ENCODE data around the gene DHRSX.
"Not testable (repeated sequence)": the region's sequence is repeated elsewhere in the genome, so short reads cannot be mapped to it uniquely, and the experiment has no call there.

The DHRSX gene

GRCh38 chrX:2474280-2474962, 26.4 kb downstream of the DHRSX start:
- no peak for DNase-seq (ENCODE audit: low read depth)

- DNase-seq (ENCODE audit: low read depth) = not testable (repeated sequence)
These were observed 27.7 kb downstream of the DHRSX start for GRCh38 chrX:2473064-2473463.

- no peak for DNase-seq (ENCODE audit: low read depth)
These were observed 29.1 kb downstream of the DHRSX start for GRCh38 chrX:2471641-2472040.

- not testable (repeated sequence) for DNase-seq (ENCODE audit: low read depth)
These were observed 29.6 kb downstream of the DHRSX start for GRCh38 chrX:2471126-2471525.

- DNase-seq (ENCODE audit: low read depth) = not testable (repeated sequence)
These were observed 30.9 kb downstream of the DHRSX start for GRCh38 chrX:2469852-2470251.

GRCh38 chrX:2469196-2469685, 31.5 kb downstream of the DHRSX start:
- no peak for DNase-seq (ENCODE audit: low read depth)

- DNase-seq (ENCODE audit: low read depth) = no peak
These were observed 32.2 kb downstream of the DHRSX start for GRCh38 chrX:2468261-2469195.

GRCh38 chrX:2466876-2467656, 33.7 kb downstream of the DHRSX start:
- DNase-seq (ENCODE audit: low read depth) = no peak

GRCh38 chrX:2464677-2465166, 36.1 kb downstream of the DHRSX start:
- DNase-seq (ENCODE audit: low read depth) = no peak

GRCh38 chrX:2463973-2464676, 36.7 kb downstream of the DHRSX start:
- DNase-seq (ENCODE audit: low read depth) = peak; percentile 31

GRCh38 chrX:2463481-2463880, 37.3 kb downstream of the DHRSX start:
- peak; percentile 19 for DNase-seq (ENCODE audit: low read depth)

GRCh38 chrX:2462780-2463179, 38.0 kb downstream of the DHRSX start:
- no peak for DNase-seq (ENCODE audit: low read depth)

- no peak for DNase-seq (ENCODE audit: low read depth)
These were observed 38.7 kb downstream of the DHRSX start for GRCh38 chrX:2462074-2462473.

- no peak for DNase-seq (ENCODE audit: low read depth)
These were observed 39.1 kb downstream of the DHRSX start for GRCh38 chrX:2461711-2462016.

GRCh38 chrX:2460821-2461710, 39.7 kb downstream of the DHRSX start:
- not testable (repeated sequence) for DNase-seq (ENCODE audit: low read depth)

- DNase-seq (ENCODE audit: low read depth) = not testable (repeated sequence)
These were observed 40.7 kb downstream of the DHRSX start for GRCh38 chrX:2460048-2460447.

GRCh38 chrX:2458309-2458708, 42.5 kb downstream of the DHRSX start:
- DNase-seq (ENCODE audit: low read depth) = no peak

GRCh38 chrX:2457289-2458133, 43.3 kb downstream of the DHRSX start:
- no peak for DNase-seq (ENCODE audit: low read depth)

GRCh38 chrX:2456091-2456490, 44.7 kb downstream of the DHRSX start:
- DNase-seq (ENCODE audit: low read depth) = not testable (repeated sequence)

- not testable (repeated sequence) for DNase-seq (ENCODE audit: low read depth)
These were observed 46.2 kb downstream of the DHRSX start for GRCh38 chrX:2454620-2455019.
